Measurements from ENCODE around the gene PLXDC1.

PLXDC1 gene

GRCh38 chr17:39187152-39187830 lies 35.9 kb upstream of the PLXDC1 start:
- no peak for TF ChIP-seq CTCF (IDR thresholded peaks at IDR 0.05)

DNA sequence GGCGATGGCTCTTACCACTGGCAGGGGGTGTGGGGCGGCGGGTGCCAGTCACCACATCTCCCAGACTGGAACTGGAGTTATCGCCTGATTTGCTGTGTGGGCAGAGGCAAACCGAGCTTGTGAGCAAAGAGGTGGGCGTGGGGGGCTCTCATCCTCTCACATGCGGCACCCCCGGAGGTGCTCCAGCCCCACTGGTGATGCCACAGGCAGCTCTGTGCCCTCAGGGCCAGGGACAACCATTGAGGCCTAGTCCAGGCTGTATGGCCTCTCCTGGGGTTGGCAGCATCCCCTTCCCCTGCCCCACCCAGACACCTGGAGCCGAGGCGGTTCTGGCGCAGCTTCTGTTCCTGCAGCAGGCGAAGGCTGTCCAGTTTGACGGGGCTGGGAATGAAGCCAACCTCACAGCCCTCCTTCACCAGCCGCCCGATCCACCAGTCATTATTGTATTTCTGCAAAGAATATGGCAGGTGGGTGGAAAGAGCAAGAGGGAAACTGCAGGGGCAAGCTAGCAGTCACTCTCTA lies 35.1 kb upstream of the PLXDC1 start:
- no peak for TF ChIP-seq CTCF (IDR thresholded peaks at IDR 0.05)

DNA sequence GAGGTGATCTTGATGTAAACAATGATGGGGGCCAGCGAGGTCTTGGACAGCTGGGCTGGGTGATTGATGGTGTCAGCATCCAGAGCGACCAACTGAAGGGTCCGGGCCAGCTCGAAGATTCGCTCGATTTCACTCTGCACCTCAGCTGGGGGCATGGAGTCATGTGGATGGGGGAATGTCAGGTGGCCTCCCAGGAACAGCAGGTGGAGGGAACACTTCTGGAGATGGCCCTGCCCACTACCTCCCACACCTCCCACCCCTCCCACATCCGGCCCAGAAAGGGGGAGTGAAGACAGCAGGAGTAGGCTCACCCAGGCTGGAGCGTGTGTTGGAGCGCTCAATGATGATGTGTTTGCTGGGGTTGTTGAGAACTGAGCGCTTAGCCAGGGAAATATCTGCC lies 32.3 kb upstream of the PLXDC1 start:
- TF ChIP-seq CTCF (IDR thresholded peaks at IDR 0.05) = no peak

DNA sequence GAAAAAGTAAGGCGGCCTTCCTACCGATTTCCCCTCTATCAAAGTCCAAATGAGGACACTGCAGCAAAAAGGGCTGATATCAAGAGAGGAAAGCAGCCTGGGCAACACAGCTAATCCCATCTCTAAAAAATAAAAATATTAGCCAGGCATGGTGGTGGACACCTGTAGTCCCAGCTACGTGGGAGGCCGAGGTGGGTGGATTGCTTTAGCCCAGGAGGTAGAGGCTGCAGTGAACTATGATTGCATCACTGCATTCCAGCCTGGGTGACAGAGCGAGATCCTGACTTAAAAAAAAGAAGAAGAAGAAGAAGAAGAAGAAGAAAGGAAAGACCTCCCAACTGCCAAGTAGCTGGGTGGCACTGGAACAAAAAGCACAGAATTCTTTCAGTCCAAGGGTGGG lies 31.6 kb upstream of the PLXDC1 start:
- no peak for TF ChIP-seq CTCF (IDR thresholded peaks at IDR 0.05)

DNA sequence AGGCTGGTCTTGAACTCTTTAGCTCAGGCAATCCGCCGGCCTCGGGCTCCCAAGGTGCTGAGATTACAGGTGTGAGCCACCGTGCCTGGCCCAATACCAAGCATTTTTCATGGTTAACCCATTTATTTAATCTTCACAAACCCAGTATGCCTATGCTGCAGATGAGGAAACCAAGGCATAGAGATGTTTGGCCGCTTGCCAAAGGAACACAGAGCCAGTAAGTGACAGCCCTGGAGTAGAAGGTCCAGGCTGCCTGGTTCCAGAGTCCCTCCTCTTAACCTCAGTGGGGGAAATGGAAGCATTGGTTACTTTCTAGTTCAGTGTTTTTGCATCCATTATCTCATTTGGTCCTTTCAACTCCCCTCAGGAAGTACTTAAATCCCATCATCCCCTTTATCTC lies 29.9 kb upstream of the PLXDC1 start:
- TF ChIP-seq CTCF (IDR thresholded peaks at IDR 0.05) = no peak

- no peak for TF ChIP-seq CTCF (IDR thresholded peaks at IDR 0.05)
These were observed 27.1 kb upstream of the PLXDC1 start for GRCh38 chr17:39178536-39178935.

DNA sequence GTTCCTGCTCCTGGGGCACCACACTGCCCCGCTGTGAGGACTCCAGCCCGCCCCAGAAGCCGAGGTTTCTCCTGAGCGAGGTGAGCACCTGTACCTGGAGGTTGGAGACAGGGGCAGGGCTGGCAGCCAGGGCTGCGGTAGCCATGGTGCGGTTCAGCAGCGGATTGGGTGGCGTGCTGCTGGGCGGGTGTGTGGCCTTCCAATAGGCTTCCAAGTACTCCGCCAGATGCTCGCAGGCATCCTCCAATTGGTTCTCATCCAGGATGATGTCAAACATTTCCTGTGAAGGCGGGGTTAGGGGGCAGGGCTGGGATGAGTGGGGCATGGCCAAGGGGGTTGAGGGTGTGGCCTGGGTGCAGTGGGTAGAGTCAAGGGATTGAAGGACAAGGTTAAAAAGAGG lies 25.8 kb upstream of the PLXDC1 start:
- no peak for TF ChIP-seq CTCF (IDR thresholded peaks at IDR 0.05)

DNA sequence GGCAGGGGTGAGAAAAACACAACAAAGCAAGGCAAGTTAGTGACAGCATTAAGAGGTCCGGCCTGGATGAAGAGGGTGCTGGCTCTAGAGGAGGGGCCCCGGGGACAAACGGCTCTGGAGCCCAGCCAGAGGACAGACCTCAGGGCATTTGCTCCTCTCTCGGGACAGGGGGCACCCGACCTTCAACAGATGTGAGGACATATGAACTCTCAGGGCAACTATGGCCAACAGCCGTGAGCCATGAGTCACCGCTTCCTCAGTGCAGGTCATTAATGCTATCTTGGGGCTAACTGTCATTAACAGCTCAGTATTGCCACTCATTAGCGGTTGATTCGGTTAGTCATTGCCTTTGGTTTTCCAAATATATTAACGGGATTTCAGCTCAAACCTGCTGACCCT lies 24.3 kb upstream of the PLXDC1 start:
- TF ChIP-seq CTCF (IDR thresholded peaks at IDR 0.05) = no peak

Data from LNCAP (cell line).